GM18519 (cell line): ENCODE data around the gene IFIT3.
"Not testable (repeated sequence)": the region's sequence is repeated elsewhere in the genome, so short reads cannot be mapped to it uniquely, and the experiment has no call there.

Experiments
- ATAC-seq: cut with Tn5 transposase; IDR thresholded peaks from one replicate; pipeline ENCODE4 v1.9.1; 2021; ENCODE audit warnings: mild to moderate bottlenecking, moderate library complexity; ENCODE audit not compliant: unreplicated experiment, low FRiP score

Gene IFIT3

GRCh38 chr10:89331487-89332122 lies 3.8 kb downstream of the IFIT3 start:
- ATAC-seq: not testable (repeated sequence)

- ATAC-seq: peak; percentile 39
Measured at GRCh38 chr10:89332123-89332633, 4.4 kb downstream of the IFIT3 start.

- no peak for ATAC-seq
Measured at GRCh38 chr10:89335226-89335625, 7.4 kb downstream of the IFIT3 start.

GRCh38 chr10:89336241-89336640 lies 8.4 kb downstream of the IFIT3 start:
- ATAC-seq: no peak

- no peak for ATAC-seq
Measured at GRCh38 chr10:89337484-89337883, 9.7 kb downstream of the IFIT3 start.

GRCh38 chr10:89338713-89339112 lies 10.9 kb downstream of the IFIT3 start:
- ATAC-seq: no peak

- ATAC-seq: no peak
Measured at GRCh38 chr10:89339875-89340274, 12.1 kb downstream of the IFIT3 start.

- no peak for ATAC-seq
Measured at GRCh38 chr10:89341649-89342048, 13.9 kb downstream of the IFIT3 start.

GRCh38 chr10:89342206-89342958 lies 14.6 kb downstream of the IFIT3 start:
- no peak for ATAC-seq

- ATAC-seq: no peak
Measured at GRCh38 chr10:89343089-89343767, 15.4 kb downstream of the IFIT3 start.

GRCh38 chr10:89344156-89344555 lies 16.4 kb downstream of the IFIT3 start:
- no peak for ATAC-seq

- ATAC-seq: no peak
Measured at GRCh38 chr10:89345367-89346000, 17.7 kb downstream of the IFIT3 start.

- ATAC-seq: no peak
Measured at GRCh38 chr10:89346405-89347254, 18.8 kb downstream of the IFIT3 start.

GRCh38 chr10:89347701-89348457 lies 20.1 kb downstream of the IFIT3 start:
- ATAC-seq: no peak

GRCh38 chr10:89348481-89348880 lies 20.7 kb downstream of the IFIT3 start:
- ATAC-seq: no peak

GRCh38 chr10:89348975-89349374 lies 21.2 kb downstream of the IFIT3 start:
- no peak for ATAC-seq

GRCh38 chr10:89350631-89351315 lies 23.0 kb downstream of the IFIT3 start:
- peak; percentile 23 for ATAC-seq

- peak; percentile 82 for ATAC-seq
Measured at GRCh38 chr10:89351412-89351779, 23.6 kb downstream of the IFIT3 start.
